Liver (tissue), 9 donors: ENCODE results near the gene CDH13. TPM values are rescaled to one million over a fixed set of nuclear protein-coding genes. Genes with fewer than 3 reads are reported as not detected.
A peak's percentile ranks its signal among the peaks of the same experiment; 100 is the strongest.

Source experiments
- DNase-seq: peaks from one replicate; pipeline ENCODE4 v3.0.0-alpha.2; 2017; ENCODE audit warnings: low spot score
- H3K27ac ChIP-seq, 2 donors: one replicate each; pipeline ENCODE4 v1.7.0; 2013; ENCODE audit warnings: inconsistent platforms in 2 of 2, low read length in 2 of 2, control low read depth in 1 of 2, low read depth in 1 of 2, mild to moderate bottlenecking in 1 of 2
- H3K27me3 ChIP-seq, 4 donors: one replicate each; pipeline versions ENCODE4 v1.6.1 to v1.7.0; 2013; ENCODE audit warnings: low read length in 3 of 4, inconsistent platforms in 1 of 4, mild to moderate bottlenecking in 1 of 4, moderate library complexity in 1 of 4; ENCODE audit not compliant: control insufficient read depth in 4 of 4, insufficient read depth in 4 of 4
- H3K36me3 ChIP-seq, 4 donors: one replicate each; pipeline versions ENCODE4 v1.6.1 to v1.7.0; 2013; ENCODE audit warnings: low read length in 3 of 4, mild to moderate bottlenecking in 3 of 4, low read depth in 1 of 4, moderate library complexity in 1 of 4; ENCODE audit not compliant: control insufficient read depth in 4 of 4, insufficient read depth in 3 of 4
- H3K4me1 ChIP-seq, 4 donors: one replicate each; pipeline versions ENCODE4 v1.6.1 to v1.7.0; 2013; ENCODE audit warnings: low read length in 3 of 4, mild to moderate bottlenecking in 3 of 4, moderate library complexity in 1 of 4; ENCODE audit not compliant: control insufficient read depth in 4 of 4, insufficient read depth in 4 of 4
- H3K4me3 ChIP-seq, 3 donors: one replicate each; pipeline versions ENCODE4 v1.6.1 to v1.7.0; 2013; ENCODE audit warnings: low read length in 3 of 3, control low read depth in 1 of 3, low read depth in 1 of 3, mild to moderate bottlenecking in 1 of 3
- H3K9ac ChIP-seq, 2 donors: one replicate each; pipeline ENCODE4 v1.7.0; 2013; ENCODE audit warnings: low read length in 2 of 2, mild to moderate bottlenecking in 2 of 2, moderate library complexity in 2 of 2, control low read depth in 1 of 2, low read depth in 1 of 2
- H3K9me3 ChIP-seq, 4 donors: one replicate each; pipeline versions ENCODE4 v1.6.1 to v1.7.0; 2013; ENCODE audit warnings: low read length in 3 of 4; ENCODE audit not compliant: control insufficient read depth in 4 of 4
- FOXA1 ChIP-seq: IDR thresholded peaks from 2 replicates; pipeline ENCODE4 v1.6.1; 2016; ENCODE audit warnings: antibody characterized with exemption
- FOXA2 ChIP-seq: IDR thresholded peaks from 2 replicates; pipeline ENCODE4 v1.6.1; 2016; ENCODE audit warnings: antibody characterized with exemption
- GABPA ChIP-seq, 2 donors: IDR thresholded peaks in 1 of 2; conservative IDR thresholded peaks in 1 of 2; 2 replicates each; pipeline ENCODE4 v1.6.1; 2016; ENCODE audit warnings: antibody characterized with exemption in 2 of 2, mild to moderate bottlenecking in 1 of 2, moderate library complexity in 1 of 2
- HNF4G ChIP-seq: IDR thresholded peaks from 2 replicates; pipeline ENCODE4 v1.6.1; 2016; ENCODE audit warnings: antibody characterized with exemption
- JUND ChIP-seq, 2 donors: IDR thresholded peaks; 2 replicates each; pipeline ENCODE4 v1.6.1; 2016; ENCODE audit warnings: antibody characterized with exemption in 2 of 2
- REST ChIP-seq: IDR thresholded peaks from 2 replicates; pipeline ENCODE4 v1.6.1; 2016; ENCODE audit warnings: antibody characterized with exemption, mild to moderate bottlenecking
- SP1 ChIP-seq: IDR thresholded peaks from 2 replicates; pipeline ENCODE4 v1.6.1; 2018; ENCODE audit warnings: antibody characterized with exemption, mild to moderate bottlenecking
- TAF1 ChIP-seq: conservative IDR thresholded peaks from 2 replicates; pipeline ENCODE4 v1.6.1; 2016; ENCODE audit warnings: antibody characterized with exemption, mild to moderate bottlenecking
- YY1 ChIP-seq: IDR thresholded peaks from 2 replicates; pipeline ENCODE4 v1.6.1; 2016; ENCODE audit warnings: antibody characterized with exemption, mild to moderate bottlenecking
- WGBS: extraction: QIAGEN DNeasy Blood & Tissue Kit; methylation state at CpG from one replicate; pipeline ENCODE4 v1.1.7; 2013; 5-methylcytosine and 5-hydroxymethylcytosine counted together
- polyA plus RNA-seq, 2 donors: library from polyadenylated mRNA; stranded (reverse) in 1 of 2; unstranded in 1 of 2; fragments of 200-250 nt in 1 of 2; fragments of >200 nt in 1 of 2; fragmentation: Nextera tagmentation in 1 of 2; extraction: Ambion mirVana in 1 of 2; gene quantifications; one replicate each; pipeline versions ENCODE4 v1.2.1 to v1.2.3, GENCODE V29; 2013 to 2015
- total RNA-seq, 2 donors: library from RNA; depleted of rRNA; stranded (reverse); fragments of >200 nt; gene quantifications; one replicate each; pipeline ENCODE4 v1.2.3, GENCODE V29; 2014
- TF ChIP-seq, protein P1 (sequence below): IDR thresholded peaks from 2 replicates; pipeline ENCODE4 v1.6.1; 2016; ENCODE audit warnings: antibody characterized with exemption
- TF ChIP-seq, protein P2 (sequence below): IDR thresholded peaks from 2 replicates; pipeline ENCODE4 v1.6.1; 2016; ENCODE audit warnings: antibody characterized with exemption
- TF ChIP-seq, protein P3 (sequence below): IDR thresholded peaks from 2 replicates; pipeline ENCODE4 v1.6.1; 2016; ENCODE audit warnings: antibody characterized with exemption
- TF ChIP-seq, protein P4 (sequence below): fragments of 150-350 bp; IDR thresholded peaks from 2 replicates; pipeline ENCODE4 v1.5.1; 2017; ENCODE audit warnings: improper control_type of control experiment, low read depth, low read length; ENCODE audit not compliant: missing input control
- donor health status: healthy.
- donor health status: healthy.
- donor health status: healthy.
- donor health status: healthy.
- donor health status: healthy.

CDH13 gene
- total and polyA plus RNA-seq, 4 donors = 0.21 to 1.5 (median 0.58) TPM

GRCh38 chr16:83807710-83808572, 1181.2 kb downstream of the CDH13 start, which contains the start of gene HSBP1:
Gene HSBP1, plus strand, starts transcription at chr16:83807978. Its CDS starts 99 bp downstream, at chr16:83808077.
- peak; percentile 94 for DNase-seq
- peak; percentile 83 to 93 for TF ChIP-seq GABPA (IDR thresholded peaks at IDR 0.05 in 1 of 2, conservative IDR thresholded peaks at IDR 0.05 in 1 of 2)
- TF ChIP-seq, protein P1, sequence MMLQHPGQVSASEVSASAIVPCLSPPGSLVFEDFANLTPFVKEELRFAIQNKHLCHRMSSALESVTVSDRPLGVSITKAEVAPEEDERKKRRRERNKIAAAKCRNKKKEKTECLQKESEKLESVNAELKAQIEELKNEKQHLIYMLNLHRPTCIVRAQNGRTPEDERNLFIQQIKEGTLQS = no peak
- TF ChIP-seq HNF4G = no peak
- TF ChIP-seq TAF1 = no peak
- TF ChIP-seq FOXA1 = no peak
- TF ChIP-seq REST = no peak
- no peak for TF ChIP-seq YY1
- TF ChIP-seq, protein P2, sequence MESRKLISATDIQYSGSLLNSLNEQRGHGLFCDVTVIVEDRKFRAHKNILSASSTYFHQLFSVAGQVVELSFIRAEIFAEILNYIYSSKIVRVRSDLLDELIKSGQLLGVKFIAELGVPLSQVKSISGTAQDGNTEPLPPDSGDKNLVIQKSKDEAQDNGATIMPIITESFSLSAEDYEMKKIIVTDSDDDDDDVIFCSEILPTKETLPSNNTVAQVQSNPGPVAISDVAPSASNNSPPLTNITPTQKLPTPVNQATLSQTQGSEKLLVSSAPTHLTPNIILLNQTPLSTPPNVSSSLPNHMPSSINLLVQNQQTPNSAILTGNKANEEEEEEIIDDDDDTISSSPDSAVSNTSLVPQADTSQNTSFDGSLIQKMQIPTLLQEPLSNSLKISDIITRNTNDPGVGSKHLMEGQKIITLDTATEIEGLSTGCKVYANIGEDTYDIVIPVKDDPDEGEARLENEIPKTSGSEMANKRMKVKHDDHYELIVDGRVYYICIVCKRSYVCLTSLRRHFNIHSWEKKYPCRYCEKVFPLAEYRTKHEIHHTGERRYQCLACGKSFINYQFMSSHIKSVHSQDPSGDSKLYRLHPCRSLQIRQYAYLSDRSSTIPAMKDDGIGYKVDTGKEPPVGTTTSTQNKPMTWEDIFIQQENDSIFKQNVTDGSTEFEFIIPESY = peak; percentile 99
- TF ChIP-seq SP1 = peak; percentile 47
- peaks cover 0 to 5% (median 2%) of the 10 kb centered on the region in 4 donors for H3K36me3 ChIP-seq
- WGBS = 1% methylated on average over 76 of the region's 76 CpGs
- peak within 1 kb of the TSS; percentile 88 to 91 (median 89) for H3K4me3 ChIP-seq
- no peaks in the 10 kb centered on the region for H3K9me3 ChIP-seq
- peaks cover 8 to 11% (median 10%) of the 10 kb centered on the region in 4 donors for H3K4me1 ChIP-seq
- H3K27ac ChIP-seq = peak within 1 kb of the TSS; percentile 67 to 75
- H3K9ac ChIP-seq = peak within 1 kb of the TSS; percentile 56 to 72
- no peaks in the 10 kb centered on the region for H3K27me3 ChIP-seq

DNA sequence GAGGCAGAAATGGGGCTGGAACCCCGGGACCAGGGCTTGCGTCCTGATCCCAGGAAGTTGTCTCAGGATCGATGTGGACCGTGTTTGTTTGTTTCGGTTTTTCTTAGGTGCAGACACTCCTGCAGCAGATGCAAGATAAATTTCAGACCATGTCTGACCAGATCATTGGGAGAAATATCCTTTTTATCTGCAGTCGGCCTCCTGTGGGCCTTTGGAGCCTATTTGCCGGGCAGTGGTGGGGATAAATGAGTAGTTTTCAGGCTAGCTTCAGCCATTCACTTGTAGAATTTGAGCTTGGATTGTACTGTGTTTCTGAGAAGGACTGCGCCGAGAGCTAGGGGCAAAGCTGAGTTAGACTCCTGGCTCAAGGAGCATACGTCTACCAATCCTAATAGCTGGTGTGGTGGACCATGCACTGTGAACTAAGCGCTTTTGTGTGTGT, 1181.8 kb downstream of the CDH13 start:
- DNase-seq = no peak
- peak overlapping the region; percentile 56 to 72 for H3K9ac ChIP-seq
- H3K27ac ChIP-seq = peak overlapping the region; percentile 67 to 75
- peak overlapping the region; percentile 88 to 91 (median 89) for H3K4me3 ChIP-seq
- 16% methylated on average over 11 of the region's 11 CpGs for WGBS
- TF ChIP-seq, protein P3, sequence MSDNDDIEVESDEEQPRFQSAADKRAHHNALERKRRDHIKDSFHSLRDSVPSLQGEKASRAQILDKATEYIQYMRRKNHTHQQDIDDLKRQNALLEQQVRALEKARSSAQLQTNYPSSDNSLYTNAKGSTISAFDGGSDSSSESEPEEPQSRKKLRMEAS = no peak
- no peak for TF ChIP-seq REST
- TF ChIP-seq, protein P1 = no peak
- TF ChIP-seq JUND (IDR thresholded peaks at IDR 0.05) = no peak
- no peak for TF ChIP-seq TAF1
- TF ChIP-seq FOXA2 = no peak
- TF ChIP-seq FOXA1 = no peak
- TF ChIP-seq, protein P4, sequence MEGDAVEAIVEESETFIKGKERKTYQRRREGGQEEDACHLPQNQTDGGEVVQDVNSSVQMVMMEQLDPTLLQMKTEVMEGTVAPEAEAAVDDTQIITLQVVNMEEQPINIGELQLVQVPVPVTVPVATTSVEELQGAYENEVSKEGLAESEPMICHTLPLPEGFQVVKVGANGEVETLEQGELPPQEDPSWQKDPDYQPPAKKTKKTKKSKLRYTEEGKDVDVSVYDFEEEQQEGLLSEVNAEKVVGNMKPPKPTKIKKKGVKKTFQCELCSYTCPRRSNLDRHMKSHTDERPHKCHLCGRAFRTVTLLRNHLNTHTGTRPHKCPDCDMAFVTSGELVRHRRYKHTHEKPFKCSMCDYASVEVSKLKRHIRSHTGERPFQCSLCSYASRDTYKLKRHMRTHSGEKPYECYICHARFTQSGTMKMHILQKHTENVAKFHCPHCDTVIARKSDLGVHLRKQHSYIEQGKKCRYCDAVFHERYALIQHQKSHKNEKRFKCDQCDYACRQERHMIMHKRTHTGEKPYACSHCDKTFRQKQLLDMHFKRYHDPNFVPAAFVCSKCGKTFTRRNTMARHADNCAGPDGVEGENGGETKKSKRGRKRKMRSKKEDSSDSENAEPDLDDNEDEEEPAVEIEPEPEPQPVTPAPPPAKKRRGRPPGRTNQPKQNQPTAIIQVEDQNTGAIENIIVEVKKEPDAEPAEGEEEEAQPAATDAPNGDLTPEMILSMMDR = no peak
- H3K9me3 ChIP-seq = no peaks in the 10 kb centered on the region
- H3K4me1 ChIP-seq = peaks cover 8 to 11% (median 10%) of the 10 kb centered on the region in 4 donors
- no peaks in the 10 kb centered on the region for H3K27me3 ChIP-seq
- peaks cover 0 to 5% (median 2%) of the 10 kb centered on the region in 4 donors for H3K36me3 ChIP-seq
